Stimulated activated CD8-positive, alpha-beta memory T cell treated with anti-CD3 and anti-CD28 coated beads, Interleukin-15, amount 100 ng/mL, for 1 hour (primary cell): Measurements from ENCODE around the gene FNDC11.
"Not testable (repeated sequence)": the region's sequence is repeated elsewhere in the genome, so short reads cannot be mapped to it uniquely, and the experiment has no call there.

Experiments
- DNase-seq: peaks from one replicate; pipeline ENCODE4 v3.0.0-alpha.2; 2020; ENCODE audit warnings: low read depth

The FNDC11 gene

GRCh38 chr20:63553251-63553932, 567 bp upstream of the FNDC11 start:
- DNase-seq: peak; percentile 79

DNA sequence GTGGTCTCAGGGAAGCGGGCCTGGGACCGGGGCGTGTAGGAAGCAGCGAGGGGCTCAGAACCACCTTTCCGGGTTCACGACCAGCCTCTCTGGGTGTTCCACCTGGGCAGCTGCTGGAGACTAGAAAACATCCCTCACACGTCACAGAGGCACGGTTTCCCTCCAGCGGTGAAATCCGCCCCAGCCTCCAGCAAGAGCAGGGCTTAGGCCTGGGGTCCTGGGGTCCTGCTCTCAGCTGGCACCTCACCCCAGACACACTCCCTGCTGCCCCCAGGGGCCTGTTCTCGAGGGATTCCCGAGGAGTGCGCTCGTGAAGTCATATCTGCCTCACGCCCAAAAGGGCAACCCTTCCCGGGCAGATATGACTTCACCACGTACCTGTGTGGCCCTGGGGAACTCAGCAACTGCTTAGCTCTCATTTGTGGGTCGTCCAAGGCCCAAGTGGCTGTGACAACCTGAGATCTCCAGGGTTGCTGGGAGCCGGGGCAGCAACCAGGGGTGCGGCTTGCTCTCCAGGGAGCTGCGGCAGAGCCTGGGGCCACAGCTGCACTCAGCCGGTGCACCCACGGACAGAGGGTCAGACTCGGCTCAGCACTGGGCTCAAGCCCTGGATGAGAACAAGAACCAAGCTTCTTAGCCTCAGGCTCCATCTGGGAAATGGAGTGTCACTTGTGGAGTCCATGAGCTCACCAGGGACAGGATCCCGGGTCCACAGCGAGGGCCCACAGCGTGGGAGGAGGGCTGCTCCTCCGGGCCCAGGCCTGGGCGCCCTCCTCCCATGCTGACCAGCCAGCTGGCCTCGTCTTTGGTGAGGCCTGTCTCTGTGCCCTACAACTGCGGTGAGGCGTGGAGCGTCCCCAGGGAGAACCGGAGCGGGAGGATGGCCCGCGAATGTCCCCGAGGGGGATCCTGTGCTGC, 661 bp downstream of the FNDC11 start:
- no peak for DNase-seq

DNA sequence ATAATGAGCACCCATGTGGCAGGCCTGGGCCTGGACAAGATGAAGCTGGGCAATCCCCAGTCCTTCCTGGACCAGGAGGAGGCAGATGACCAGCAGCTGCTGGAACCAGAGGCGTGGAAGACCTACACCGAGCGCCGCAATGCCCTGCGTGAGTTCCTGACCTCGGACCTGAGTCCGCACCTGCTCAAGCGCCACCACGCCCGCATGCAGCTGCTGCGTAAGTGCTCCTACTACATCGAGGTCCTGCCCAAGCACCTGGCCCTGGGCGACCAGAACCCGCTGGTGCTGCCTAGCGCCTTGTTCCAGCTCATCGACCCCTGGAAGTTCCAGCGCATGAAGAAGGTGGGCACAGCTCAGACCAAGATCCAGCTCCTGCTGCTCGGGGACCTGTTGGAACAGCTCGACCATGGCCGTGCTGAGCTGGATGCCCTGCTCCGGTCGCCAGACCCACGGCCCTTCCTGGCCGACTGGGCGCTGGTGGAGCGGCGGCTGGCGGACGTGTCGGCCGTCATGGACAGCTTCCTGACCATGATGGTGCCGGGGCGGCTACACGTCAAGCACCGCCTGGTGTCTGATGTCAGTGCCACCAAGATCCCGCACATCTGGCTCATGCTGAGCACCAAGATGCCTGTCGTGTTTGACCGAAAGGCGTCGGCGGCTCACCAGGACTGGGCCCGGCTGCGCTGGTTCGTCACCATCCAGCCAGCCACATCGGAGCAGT, 1.9 kb downstream of the FNDC11 start:
- DNase-seq: no peak

GRCh38 chr20:63556873-63557478, 3.0 kb downstream of the FNDC11 start:
- DNase-seq: no peak

GRCh38 chr20:63557481-63557891, 3.5 kb downstream of the FNDC11 start:
- DNase-seq: no peak

DNA sequence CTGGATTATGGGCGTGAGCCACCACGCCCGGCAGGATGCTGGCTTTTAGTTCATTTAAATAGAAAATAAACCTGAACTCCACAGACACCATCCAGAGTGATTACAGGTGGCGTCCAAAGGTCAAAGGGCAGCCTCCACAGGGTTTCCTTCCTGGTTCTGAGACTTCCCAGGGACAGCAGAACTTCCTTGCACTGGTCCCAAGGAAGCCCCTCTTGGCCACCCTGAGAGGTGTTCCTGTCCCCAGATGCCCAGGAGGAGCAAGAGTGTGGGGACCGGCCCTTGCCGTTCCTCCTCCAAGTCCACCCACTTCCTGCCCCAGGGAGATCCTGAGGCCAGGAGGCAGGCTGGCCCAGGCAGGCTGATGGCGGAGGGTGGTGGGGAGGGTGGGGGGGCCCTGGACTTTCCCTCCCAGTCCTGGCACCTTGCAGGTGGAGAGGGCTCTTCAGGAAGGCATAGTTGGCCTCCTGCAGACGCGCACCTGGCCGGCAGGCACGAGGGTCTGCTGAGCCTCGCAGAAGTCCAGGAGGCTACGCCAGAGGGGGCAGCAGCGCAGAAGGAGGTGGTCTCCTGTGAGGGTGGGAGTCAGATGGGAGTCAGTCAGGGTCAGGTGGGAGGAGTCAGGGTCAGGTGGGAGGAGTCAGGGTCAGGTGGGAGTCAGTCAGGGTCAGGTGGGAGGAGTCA, 5.0 kb downstream of the FNDC11 start:
- no peak for DNase-seq

DNA sequence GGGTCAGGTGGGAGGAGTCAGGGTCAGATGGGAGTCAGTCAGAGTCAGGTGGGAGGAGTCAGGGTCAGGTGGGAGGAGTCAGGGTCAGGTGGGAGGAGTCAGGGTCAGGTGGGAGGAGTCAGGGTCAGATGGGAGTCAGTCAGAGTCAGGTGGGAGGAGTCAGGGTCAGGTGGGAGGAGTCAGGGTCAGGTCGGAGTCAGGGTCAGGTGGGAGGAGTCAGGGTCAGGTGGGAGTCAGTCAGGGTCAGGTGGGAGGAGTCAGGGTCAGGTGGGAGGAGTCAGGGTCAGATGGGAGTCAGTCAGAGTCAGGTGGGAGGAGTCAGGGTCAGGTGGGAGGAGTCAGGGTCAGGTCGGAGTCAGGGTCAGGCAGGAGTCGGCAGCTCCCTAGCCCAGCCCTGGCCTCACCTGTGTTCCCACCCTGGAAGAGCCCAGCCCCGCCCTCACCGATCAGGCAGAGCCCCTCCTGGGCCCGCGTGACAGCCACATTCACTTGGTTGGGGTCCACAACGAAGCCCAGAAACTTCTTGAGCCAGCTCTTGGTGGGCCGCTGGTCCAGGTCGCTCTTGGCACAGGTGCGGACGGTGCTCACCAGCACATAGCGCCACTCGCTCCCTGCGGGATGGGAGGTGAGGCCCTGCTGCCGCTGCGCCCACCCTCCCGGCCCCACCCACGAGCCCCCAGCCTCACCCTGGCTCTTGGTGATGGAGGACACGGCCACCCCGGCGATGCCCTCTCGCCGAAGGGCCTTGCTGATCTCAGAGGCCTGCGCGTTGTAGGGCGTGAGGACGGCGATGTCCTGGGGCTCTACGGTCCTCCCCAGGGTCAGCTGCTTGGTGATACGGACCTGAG, 5.8 kb downstream of the FNDC11 start:
- DNase-seq: not testable (repeated sequence)

DNA sequence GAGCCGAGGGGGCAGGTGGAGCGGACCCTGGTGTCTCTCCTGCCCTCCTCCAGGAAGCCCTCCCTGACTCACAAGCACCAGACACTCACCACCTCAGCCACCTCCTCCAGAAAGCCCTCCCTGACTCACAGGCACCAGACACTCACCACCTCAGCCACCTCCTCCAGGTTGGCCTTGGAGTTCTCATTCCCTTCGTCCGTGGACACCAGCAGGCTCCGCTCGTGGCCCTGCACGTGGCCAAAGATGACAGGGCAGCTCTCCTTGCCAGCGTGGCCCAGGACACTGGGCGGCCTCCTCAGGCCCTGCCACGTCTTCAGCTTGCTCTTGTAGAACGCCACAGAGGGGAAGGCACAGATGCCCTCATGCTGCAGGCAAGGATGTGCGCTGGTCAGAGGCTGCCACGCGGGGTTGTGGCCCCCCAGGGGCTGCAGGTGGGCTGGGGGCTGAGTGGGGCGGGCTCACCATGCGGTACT, 6.4 kb downstream of the FNDC11 start:
- no peak for DNase-seq

GRCh38 chr20:63560856-63561609, 7.1 kb downstream of the FNDC11 start:
- DNase-seq: no peak

DNA sequence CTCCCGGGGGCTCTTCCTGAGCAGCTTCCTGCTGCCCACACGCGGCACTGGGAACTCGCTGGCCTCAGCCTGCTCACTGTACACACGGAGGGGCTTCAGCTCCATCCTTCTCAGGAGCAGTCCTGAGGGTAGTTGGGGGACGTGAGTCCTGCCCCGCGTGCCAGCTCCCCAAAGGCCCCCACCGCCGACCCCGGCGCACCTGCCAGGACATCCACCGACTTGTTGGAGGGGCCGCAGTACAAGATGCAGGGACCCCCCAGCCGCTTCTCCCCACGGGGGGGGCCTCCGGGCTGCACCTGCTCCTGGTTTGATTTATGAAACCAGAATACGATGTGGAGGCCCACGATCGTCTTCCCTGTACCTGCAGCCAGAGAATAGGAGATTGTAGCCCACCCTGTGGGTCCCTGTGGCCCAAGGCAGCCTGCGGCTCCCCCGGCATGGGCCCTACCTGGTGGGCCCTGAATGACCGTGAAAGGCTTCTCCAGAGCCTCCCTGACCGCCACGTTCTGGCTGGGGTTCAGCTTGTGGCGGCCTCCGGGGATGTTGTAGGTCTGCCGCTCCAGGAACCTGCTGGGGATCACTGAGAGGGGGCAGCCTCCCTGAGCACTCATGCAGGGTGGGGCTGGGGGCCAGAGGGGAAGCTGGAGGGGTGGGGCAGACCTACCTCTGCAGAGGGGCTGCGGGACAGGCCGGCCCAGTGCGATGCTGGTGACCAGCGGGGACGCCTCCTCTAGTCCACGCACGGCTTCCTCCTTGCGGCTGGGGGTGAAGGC, 7.9 kb downstream of the FNDC11 start:
- no peak for DNase-seq

GRCh38 chr20:63562461-63563224, 8.7 kb downstream of the FNDC11 start:
- DNase-seq: no peak

- no peak for DNase-seq
These were observed 9.4 kb downstream of the FNDC11 start for GRCh38 chr20:63563225-63563935.

DNA sequence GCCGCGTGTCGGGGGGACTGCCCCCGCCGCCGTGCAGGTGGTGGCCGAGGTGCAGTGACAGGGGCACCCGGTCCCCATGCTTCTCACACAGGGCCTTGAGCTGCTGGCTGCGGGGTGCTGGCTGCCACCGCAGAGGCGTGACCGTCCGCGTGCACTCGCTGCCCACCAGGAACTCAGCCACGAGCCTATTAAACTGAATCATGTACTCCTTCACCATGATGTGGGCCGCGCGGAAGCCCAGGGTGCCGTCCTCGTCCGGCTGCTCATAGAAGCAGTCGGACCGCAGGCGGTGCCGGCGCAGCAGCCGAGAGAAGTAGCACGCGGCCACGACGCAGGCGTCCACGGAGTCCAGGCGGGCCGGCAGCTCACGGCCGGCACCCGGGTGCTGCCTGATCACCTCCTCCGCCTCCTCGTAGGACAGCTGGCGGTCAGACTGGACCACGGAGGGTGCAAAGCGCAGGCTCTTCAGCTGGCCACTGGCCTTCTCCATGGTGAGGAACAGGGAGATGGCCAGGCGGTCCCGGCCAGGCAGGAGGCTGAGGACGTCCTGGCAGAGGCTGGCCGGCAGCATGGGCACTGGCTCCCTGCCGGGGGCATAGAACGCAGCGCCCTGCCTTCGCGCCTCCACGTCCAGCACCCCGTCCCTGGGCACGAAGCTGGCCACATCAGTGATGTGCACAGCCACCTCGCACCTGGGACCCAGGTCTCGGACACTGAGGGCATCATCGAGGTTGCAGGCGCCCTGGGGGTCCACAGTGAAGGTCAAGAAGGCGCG, 10.3 kb downstream of the FNDC11 start:
- DNase-seq: no peak

GRCh38 chr20:63565021-63565698, 11.2 kb downstream of the FNDC11 start:
- no peak for DNase-seq

GRCh38 chr20:63565699-63566335, 11.9 kb downstream of the FNDC11 start:
- DNase-seq: no peak
